ENCODE measurements around the gene BEST1. TPM values are rescaled to one million over a fixed set of nuclear protein-coding genes. Genes with fewer than 3 reads are reported as not detected.
A peak's percentile ranks its signal among the peaks of the same experiment; 100 is the strongest.

The BEST1 gene
- total RNA-seq, 1 donor from 2014 or later = 4.5 TPM

DNA sequence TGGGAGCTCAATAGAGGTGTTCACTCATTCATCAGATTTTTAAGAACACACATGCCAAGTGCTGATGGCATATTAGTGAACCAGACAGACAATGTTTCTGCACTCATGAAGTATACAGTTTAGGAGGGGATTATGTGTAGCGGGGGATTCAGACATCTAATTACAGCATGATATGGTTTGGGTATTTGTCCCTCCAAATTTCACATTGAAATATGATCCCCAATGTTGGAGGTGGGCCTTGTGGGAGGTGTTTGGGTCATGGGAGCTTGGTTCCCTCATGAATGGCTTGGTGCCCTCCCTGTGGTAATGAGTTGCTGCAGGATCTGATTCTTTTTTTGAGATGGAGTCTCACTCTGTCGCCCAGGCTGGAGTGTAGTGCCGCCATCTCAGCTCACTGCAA is 23.9 kb upstream of the BEST1 start:
- H3K4me1 Mint-ChIP-seq (ENCODE audit: low read depth) = peaks cover 33% of the 10 kb centered on the region
- H3K9me3 Mint-ChIP-seq (ENCODE audit: low read depth) = no peaks in the 10 kb centered on the region
- H3K4me3 Mint-ChIP-seq (ENCODE audit: unreplicated experiment) = no peak overlapping the region
- TF ChIP-seq, protein P1, sequence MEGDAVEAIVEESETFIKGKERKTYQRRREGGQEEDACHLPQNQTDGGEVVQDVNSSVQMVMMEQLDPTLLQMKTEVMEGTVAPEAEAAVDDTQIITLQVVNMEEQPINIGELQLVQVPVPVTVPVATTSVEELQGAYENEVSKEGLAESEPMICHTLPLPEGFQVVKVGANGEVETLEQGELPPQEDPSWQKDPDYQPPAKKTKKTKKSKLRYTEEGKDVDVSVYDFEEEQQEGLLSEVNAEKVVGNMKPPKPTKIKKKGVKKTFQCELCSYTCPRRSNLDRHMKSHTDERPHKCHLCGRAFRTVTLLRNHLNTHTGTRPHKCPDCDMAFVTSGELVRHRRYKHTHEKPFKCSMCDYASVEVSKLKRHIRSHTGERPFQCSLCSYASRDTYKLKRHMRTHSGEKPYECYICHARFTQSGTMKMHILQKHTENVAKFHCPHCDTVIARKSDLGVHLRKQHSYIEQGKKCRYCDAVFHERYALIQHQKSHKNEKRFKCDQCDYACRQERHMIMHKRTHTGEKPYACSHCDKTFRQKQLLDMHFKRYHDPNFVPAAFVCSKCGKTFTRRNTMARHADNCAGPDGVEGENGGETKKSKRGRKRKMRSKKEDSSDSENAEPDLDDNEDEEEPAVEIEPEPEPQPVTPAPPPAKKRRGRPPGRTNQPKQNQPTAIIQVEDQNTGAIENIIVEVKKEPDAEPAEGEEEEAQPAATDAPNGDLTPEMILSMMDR (IDR thresholded peaks at IDR 0.05) = no peak
- H3K27me3 Mint-ChIP-seq (ENCODE audit: low read depth) = peaks cover 1% of the 10 kb centered on the region
- H3K36me3 Mint-ChIP-seq (ENCODE audit: low read depth) = no peaks in the 10 kb centered on the region
- DNase-seq (ENCODE audit: low spot score) = no peak
- no peak overlapping the region for H3K27ac Mint-ChIP-seq (ENCODE audit: unreplicated experiment)

DNA sequence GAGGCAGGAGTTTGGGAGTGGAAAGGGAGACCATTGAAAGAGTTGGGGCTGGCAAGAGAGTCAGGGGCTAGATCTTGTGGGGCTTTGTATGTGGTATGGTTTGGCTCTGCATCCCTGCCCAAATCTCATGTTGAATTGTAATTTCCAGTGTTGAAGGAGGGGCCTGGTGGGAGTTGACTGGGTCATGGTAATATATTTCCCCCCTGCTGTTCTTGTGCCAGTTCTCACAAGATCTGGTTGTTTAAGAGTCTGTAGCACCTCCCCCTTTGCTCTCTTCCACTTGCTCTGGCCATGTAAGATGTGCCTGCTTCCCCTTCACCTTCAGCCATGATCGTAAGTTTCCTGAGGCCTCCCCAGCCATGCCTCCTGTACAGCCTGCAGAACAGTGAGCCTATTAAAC is 22.6 kb upstream of the BEST1 start:
- Mint-ChIP-seq H3K4me1 (ENCODE audit: low read depth) (peaks cover 29% of the 10 kb centered on the region), H3K4me3 (ENCODE audit: unreplicated experiment) (no peak overlapping the region), H3K27ac (ENCODE audit: unreplicated experiment) (peak overlapping the region; percentile 37), H3K9me3 (ENCODE audit: low read depth) (no peaks in the 10 kb centered on the region), H3K27me3 (ENCODE audit: low read depth) (peaks cover 4% of the 10 kb centered on the region), H3K36me3 (ENCODE audit: low read depth) (no peaks in the 10 kb centered on the region)
- DNase-seq (ENCODE audit: low spot score) = no peak
- TF ChIP-seq, protein P1 (IDR thresholded peaks at IDR 0.05) = no peak

DNA sequence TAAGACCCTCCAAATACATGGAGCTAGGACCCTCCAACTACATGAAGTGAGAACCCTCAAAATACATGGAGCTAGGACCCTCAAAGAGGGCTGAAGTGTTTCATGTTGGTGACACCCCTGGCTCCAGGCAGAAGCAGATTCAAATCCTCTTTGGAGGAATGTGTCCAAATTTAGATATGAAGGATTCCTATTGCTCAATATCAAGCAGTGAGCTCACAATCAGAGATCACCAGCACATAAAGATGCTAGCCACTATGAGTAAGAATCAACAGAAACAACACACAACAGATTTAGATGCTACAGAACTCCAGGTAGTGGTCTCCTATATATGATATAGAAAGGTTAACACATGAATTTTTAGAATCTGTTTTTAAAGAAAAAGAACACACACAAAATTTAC is 21.5 kb upstream of the BEST1 start:
- Mint-ChIP-seq H3K27ac (ENCODE audit: unreplicated experiment) (no peak overlapping the region), H3K4me3 (ENCODE audit: unreplicated experiment) (no peak overlapping the region), H3K36me3 (ENCODE audit: low read depth) (peaks cover 2% of the 10 kb centered on the region), H3K4me1 (ENCODE audit: low read depth) (peaks cover 18% of the 10 kb centered on the region), H3K27me3 (ENCODE audit: low read depth) (peaks cover 4% of the 10 kb centered on the region), H3K9me3 (ENCODE audit: low read depth) (peaks cover 7% of the 10 kb centered on the region)
- TF ChIP-seq, protein P1 (IDR thresholded peaks at IDR 0.05) = no peak
- no peak for DNase-seq (ENCODE audit: low spot score)

DNA sequence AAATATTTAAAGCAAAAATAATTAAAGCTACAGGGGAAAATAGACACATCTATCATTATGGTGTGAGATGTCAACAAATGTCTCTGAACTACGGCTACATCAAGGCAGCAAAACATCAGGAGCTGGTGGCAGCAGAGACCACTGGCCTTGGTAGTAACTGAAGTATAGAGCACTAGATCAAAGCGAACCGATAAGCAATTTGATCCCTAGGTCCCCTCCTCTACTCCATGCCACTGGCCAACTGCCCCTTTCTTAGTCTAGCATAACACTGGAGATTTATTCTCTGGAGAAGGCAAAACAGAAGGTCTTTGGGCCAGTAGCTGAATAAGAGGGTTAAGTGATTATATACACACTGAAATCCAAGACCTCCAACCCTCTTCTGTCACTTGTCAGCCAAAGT is 19.2 kb upstream of the BEST1 start:
- no peak for DNase-seq (ENCODE audit: low spot score)

DNA sequence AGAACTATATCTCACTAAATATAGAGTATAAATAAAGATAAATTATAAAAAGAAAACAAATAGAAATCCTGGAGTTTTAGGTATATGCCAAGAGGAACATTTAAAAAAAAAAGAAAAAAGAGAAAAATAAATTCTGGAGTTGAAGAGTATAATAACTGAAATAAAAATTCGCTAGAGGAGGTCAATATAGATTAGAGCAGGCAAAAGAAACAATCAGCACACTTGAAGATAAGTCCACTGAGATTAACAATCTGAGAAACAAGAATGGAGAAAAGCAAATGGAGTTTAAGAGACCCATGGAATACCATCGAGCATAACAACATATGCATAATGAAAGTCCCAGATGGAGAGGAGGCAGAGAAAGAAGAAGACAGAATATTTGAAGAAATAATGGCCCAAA is 14.3 kb upstream of the BEST1 start:
- H3K27me3 Mint-ChIP-seq (ENCODE audit: low read depth) = peaks cover 6% of the 10 kb centered on the region
- no peak overlapping the region for H3K27ac Mint-ChIP-seq (ENCODE audit: unreplicated experiment)
- H3K9me3 Mint-ChIP-seq (ENCODE audit: low read depth) = peaks cover 19% of the 10 kb centered on the region
- no peaks in the 10 kb centered on the region for H3K4me1 Mint-ChIP-seq (ENCODE audit: low read depth)
- H3K4me3 Mint-ChIP-seq (ENCODE audit: unreplicated experiment) = no peak overlapping the region
- peaks cover 4% of the 10 kb centered on the region for H3K36me3 Mint-ChIP-seq (ENCODE audit: low read depth)
- DNase-seq (ENCODE audit: low spot score) = no peak
- TF ChIP-seq, protein P1 (IDR thresholded peaks at IDR 0.05) = no peak

More for the DNA sequence above, 19.2 kb upstream of the BEST1 start:
- Mint-ChIP-seq H3K4me3 (ENCODE audit: unreplicated experiment) (no peak overlapping the region), H3K4me1 (ENCODE audit: low read depth) (peaks cover 9% of the 10 kb centered on the region), H3K27ac (ENCODE audit: unreplicated experiment) (no peak overlapping the region), H3K27me3 (ENCODE audit: low read depth) (peaks cover 4% of the 10 kb centered on the region), H3K36me3 (ENCODE audit: low read depth) (peaks cover 2% of the 10 kb centered on the region), H3K9me3 (ENCODE audit: low read depth) (peaks cover 8% of the 10 kb centered on the region)
- TF ChIP-seq, protein P1 (IDR thresholded peaks at IDR 0.05) = no peak

Measured in chondrocyte (in vitro differentiated cells).